PC-9 (cell line): ENCODE results near the gene PFDN4.

Experiments used
- EZH2 ChIP-seq: fragments of 200-600 bp; sonication (generic); IDR thresholded peaks from 2 replicates; pipeline ENCODE4 v1.8.0; 2017; ENCODE audit warnings: antibody characterized with exemption, low read depth
- TF ChIP-seq, protein P1 (sequence below): fragments of 200-600 bp; sonication (generic); conservative IDR thresholded peaks from 2 replicates; pipeline ENCODE4 v1.6.1; 2017; ENCODE audit warnings: mixed run types, antibody characterized with exemption, mild to moderate bottlenecking, moderate library complexity

DNA sequence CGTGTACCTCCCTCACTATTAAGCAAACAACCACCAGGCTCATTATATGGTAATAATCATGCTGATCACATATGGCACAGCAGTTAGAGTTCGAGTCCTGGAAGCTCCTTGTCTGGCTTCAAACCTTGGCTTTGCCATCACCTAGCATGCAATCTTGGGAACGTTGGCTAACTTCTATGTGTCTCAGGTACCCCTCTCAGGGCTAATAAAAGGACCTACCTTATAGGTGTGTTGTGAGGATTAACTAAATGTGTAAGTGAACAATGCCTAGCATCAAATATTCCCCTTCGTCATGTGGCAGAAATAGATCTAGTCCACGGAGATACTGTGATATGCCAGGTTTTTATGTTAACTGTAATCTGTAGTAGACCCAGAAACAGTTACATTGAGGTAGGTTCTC lies 44.5 kb upstream of the PFDN4 start:
- TF ChIP-seq, protein P1, sequence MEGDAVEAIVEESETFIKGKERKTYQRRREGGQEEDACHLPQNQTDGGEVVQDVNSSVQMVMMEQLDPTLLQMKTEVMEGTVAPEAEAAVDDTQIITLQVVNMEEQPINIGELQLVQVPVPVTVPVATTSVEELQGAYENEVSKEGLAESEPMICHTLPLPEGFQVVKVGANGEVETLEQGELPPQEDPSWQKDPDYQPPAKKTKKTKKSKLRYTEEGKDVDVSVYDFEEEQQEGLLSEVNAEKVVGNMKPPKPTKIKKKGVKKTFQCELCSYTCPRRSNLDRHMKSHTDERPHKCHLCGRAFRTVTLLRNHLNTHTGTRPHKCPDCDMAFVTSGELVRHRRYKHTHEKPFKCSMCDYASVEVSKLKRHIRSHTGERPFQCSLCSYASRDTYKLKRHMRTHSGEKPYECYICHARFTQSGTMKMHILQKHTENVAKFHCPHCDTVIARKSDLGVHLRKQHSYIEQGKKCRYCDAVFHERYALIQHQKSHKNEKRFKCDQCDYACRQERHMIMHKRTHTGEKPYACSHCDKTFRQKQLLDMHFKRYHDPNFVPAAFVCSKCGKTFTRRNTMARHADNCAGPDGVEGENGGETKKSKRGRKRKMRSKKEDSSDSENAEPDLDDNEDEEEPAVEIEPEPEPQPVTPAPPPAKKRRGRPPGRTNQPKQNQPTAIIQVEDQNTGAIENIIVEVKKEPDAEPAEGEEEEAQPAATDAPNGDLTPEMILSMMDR, result no peak
- TF ChIP-seq EZH2, result no peak
